HFF-Myc (cell line): ENCODE measurements around the gene FARP1.

Source experiments
- DNase-seq: peaks from one replicate; pipeline ENCODE4 v3.0.0-alpha.2; 2011; ENCODE audit warnings: low read depth; ENCODE audit errors: extremely low read depth
- H3K4me3 ChIP-seq: replicated peaks from 2 replicates; pipeline ENCODE4 v1.5.1; 2011; ENCODE audit warnings: low read depth, mild to moderate bottlenecking, control low read depth, low read length
- CTCF ChIP-seq: IDR thresholded peaks from 2 replicates; pipeline ENCODE4 v1.5.1; 2012; ENCODE audit warnings: mild to moderate bottlenecking, low read depth, low read length, control low read depth; ENCODE audit errors: missing control alignments

Gene FARP1

GRCh38 chr13:98451676-98452470 lies 309.0 kb downstream of the FARP1 start:
- no peak for DNase-seq
- no peak overlapping the region for H3K4me3 ChIP-seq
- TF ChIP-seq CTCF: no peak

DNA sequence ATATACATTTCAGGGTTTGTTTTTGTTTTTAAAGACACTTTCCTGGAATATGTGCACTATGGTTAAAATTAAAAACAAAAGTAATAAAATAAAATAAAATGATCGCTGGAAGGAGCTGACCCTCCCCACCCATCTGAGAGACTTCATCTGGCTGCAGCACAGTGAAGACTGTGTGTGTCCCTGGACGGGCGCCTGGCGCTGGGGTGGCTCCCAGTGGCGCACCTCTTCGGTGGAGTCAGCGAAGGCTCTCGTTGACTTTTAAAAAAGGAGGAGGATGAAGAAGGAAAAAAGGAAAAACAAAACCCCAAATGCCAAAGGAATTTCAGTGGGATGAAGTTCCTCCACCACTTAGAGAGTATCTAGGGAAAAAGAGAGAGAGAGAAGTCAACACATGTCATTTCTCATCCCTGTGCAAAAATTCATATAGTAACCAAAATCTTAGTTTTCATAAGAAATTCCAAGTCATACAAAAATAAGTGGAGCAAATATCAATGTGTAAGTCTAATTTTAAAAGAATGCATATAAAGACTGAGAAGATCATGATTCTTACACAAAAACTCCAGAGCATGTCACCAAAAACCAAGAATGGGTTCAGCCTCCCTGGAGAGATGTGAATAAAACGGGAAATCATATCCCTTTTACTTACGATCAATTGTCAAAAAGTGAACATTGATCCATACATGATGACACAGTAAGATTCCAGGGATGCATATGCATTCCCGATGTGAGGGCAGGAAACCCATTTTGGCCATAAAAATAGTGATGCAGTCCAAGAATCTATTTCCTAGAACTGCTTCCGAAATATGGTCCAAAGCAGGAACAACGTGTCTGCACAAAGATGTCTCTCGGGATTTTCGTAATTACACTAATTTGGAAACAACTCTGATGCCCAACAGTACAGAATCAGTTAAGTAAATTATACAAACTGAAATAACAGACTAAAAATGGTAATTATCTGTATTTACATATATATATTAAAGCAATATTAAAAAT lies 310.3 kb downstream of the FARP1 start:
- TF ChIP-seq CTCF: no peak
- no peak for DNase-seq
- no peak overlapping the region for H3K4me3 ChIP-seq

DNA sequence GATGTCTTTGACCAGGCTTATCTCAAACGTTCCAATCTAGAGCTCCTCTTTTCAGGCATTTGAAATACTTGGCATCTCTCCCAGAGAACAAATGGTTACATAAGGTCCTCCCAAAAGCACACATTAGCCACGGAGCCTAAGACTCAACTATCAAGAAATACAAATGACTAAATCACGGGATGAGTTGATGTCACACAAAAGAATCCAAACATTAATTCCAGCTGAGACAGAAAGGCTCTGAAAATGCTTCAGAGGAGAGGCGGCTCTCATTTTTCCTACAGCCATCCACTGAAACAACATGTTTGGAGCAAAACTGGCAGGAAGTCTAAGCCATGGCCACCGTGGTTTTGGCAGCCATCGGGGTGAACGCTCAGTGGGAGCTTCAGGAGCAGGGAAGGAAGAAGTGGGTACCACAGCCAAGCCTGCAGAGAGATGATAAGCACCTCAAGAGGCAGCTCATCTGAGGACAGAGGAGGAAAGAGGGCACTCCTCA lies 311.5 kb downstream of the FARP1 start:
- no peak overlapping the region for H3K4me3 ChIP-seq
- no peak for TF ChIP-seq CTCF
- DNase-seq: peak; percentile 62

GRCh38 chr13:98456413-98456845 lies 313.5 kb downstream of the FARP1 start:
- DNase-seq: no peak

DNA sequence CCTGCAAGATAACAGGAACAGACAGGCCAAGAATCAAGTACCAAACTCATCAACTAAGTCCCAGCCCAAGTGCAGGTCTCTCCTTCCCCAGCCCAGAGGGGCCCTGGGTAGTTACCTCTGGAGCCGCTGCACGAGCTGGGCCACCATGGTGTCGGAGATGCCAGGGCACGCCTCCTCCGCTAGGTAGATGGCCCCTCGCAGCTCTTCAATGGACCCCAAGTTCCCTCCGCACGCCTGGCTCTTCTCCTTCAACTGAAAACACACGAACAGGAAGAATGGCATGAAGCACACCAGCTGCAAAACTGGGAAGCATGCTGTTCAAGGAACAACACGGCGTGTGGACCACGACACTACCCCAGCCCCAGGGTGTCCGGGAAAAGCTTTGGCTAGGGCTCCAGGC lies 314.2 kb downstream of the FARP1 start:
- no peak for DNase-seq
- no peak for TF ChIP-seq CTCF
- no peak overlapping the region for H3K4me3 ChIP-seq

More at GRCh38 chr13:98456413-98456845, 313.5 kb downstream of the FARP1 start:
- no peak for TF ChIP-seq CTCF
- H3K4me3 ChIP-seq: no peak overlapping the region

DNA sequence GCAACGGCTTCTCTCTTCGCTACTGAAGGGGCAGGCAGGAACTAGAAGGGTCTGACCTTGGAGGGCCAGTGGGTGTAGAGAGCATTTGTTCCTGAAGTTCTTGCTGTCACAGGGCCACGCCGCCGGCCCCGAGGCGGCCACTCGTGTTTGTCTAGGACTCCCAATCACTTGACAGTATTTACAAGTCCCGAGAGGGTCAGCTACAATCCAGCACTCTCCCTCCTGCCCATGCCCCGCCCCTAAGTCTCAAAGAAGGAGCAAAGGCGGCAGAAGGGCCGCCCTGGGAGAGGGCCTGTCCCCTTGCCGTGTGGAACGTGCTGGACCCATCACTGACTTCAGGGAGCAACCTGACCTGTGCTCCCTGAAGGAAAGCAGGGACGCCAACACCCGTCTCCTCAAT lies 315.5 kb downstream of the FARP1 start:
- TF ChIP-seq CTCF: no peak
- H3K4me3 ChIP-seq: no peak overlapping the region
- DNase-seq: no peak
